ENCODE results near the gene MOV10. TPM values are rescaled to one million over a fixed set of nuclear protein-coding genes. Genes with fewer than 3 reads are reported as not detected.

MOV10 gene
- total and polyA plus RNA-seq, 2 donors from 2014 or later, result 60.6 to 62.5 TPM

- Histone ChIP-seq H3K36me3 (ENCODE audit: control insufficient read depth in 2 of 3, insufficient read depth in 3 of 3, low read length in 3 of 3) (peaks cover 5 to 22% (median 14%) of the 10 kb centered on the region in 3 donors), H3K27me3 (ENCODE audit: control insufficient read depth, insufficient read depth, low read length) (no peaks in the 10 kb centered on the region), H3K9me3 (ENCODE audit: control insufficient read depth in 2 of 3, insufficient read depth in 1 of 3, low read length in 3 of 3) (no peaks in the 10 kb centered on the region), H3K4me3 (ENCODE audit: low read length in 3 of 3) (no peak overlapping the region), H3K27ac (ENCODE audit: low read depth in 2 of 2, low read length in 2 of 2) (no peak overlapping the region), H3K4me1 (ENCODE audit: control insufficient read depth in 2 of 3, insufficient read depth in 2 of 3, low read depth in 1 of 3, low read length in 3 of 3) (peaks cover 9 to 16% (median 9%) of the 10 kb centered on the region in 3 donors), H3K9ac (ENCODE audit: low read length in 3 of 3) (no peak overlapping the region)
- TF ChIP-seq, protein P1, sequence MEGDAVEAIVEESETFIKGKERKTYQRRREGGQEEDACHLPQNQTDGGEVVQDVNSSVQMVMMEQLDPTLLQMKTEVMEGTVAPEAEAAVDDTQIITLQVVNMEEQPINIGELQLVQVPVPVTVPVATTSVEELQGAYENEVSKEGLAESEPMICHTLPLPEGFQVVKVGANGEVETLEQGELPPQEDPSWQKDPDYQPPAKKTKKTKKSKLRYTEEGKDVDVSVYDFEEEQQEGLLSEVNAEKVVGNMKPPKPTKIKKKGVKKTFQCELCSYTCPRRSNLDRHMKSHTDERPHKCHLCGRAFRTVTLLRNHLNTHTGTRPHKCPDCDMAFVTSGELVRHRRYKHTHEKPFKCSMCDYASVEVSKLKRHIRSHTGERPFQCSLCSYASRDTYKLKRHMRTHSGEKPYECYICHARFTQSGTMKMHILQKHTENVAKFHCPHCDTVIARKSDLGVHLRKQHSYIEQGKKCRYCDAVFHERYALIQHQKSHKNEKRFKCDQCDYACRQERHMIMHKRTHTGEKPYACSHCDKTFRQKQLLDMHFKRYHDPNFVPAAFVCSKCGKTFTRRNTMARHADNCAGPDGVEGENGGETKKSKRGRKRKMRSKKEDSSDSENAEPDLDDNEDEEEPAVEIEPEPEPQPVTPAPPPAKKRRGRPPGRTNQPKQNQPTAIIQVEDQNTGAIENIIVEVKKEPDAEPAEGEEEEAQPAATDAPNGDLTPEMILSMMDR (IDR thresholded peaks at IDR 0.05; ENCODE audit: borderline replicate concordance, extremely low read depth, insufficient read depth), result no peak
- intact Hi-C loops (cut with DNase I), result no loop called here
- no peak for DNase-seq
- no peak for FAIRE-seq
These were observed 2.5 kb upstream of the MOV10 start for GRCh38 chr1:112672009-112672408.

DNA sequence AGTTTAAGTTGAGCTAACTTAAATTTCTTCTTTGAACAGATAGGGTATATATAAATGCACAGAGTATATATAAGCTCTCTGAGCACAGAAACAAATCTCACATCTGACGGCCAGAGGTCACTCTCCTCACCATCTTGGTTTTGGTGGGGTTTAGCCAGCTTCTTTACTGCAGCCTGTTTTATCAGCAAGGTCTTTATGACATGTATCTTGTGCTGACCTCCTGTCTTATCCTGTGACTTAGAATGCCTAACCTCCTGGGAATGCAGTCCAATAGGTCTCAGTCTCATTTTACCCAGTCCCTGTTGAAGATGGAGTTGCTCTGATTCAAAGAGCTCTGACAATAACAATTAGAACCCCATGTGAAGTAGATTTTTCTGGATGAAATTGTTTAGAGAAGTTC, 1.6 kb upstream of the MOV10 start:
- intact Hi-C loops (cut with DNase I), result no loop called here
- DNase-seq (no peak), FAIRE-seq (no peak)
- no peaks in the 10 kb centered on the region for H3K9me3 ChIP-seq (ENCODE audit: control insufficient read depth in 2 of 3, insufficient read depth in 1 of 3, low read length in 3 of 3)
- peaks cover 9 to 16% (median 9%) of the 10 kb centered on the region in 3 donors for H3K4me1 ChIP-seq (ENCODE audit: control insufficient read depth in 2 of 3, insufficient read depth in 2 of 3, low read depth in 1 of 3, low read length in 3 of 3)
- no peak overlapping the region for H3K27ac ChIP-seq (ENCODE audit: low read depth in 2 of 2, low read length in 2 of 2)
- no peaks in the 10 kb centered on the region for H3K27me3 ChIP-seq (ENCODE audit: control insufficient read depth, insufficient read depth, low read length)
- H3K36me3 ChIP-seq (ENCODE audit: control insufficient read depth in 2 of 3, insufficient read depth in 3 of 3, low read length in 3 of 3), result peaks cover 5 to 15% (median 14%) of the 10 kb centered on the region in 3 donors
- H3K9ac ChIP-seq (ENCODE audit: low read length in 3 of 3), result no peak overlapping the region
- TF ChIP-seq, protein P1 (IDR thresholded peaks at IDR 0.05; ENCODE audit: borderline replicate concordance, extremely low read depth, insufficient read depth), result no peak
- H3K4me3 ChIP-seq (ENCODE audit: low read length in 3 of 3), result no peak overlapping the region

GRCh38 chr1:112673592-112674439, 643 bp upstream of the MOV10 start:
- Histone ChIP-seq H3K4me1 (ENCODE audit: control insufficient read depth in 2 of 3, insufficient read depth in 2 of 3, low read depth in 1 of 3, low read length in 3 of 3) (peaks cover 9 to 16% (median 9%) of the 10 kb centered on the region in 3 donors), H3K27ac (ENCODE audit: low read depth in 2 of 2, low read length in 2 of 2) (peak overlapping the region; percentile 91 to 96), H3K9ac (ENCODE audit: low read length in 3 of 3) (peak overlapping the region; percentile 86 to 88 (median 87)), H3K4me3 (ENCODE audit: low read length in 3 of 3) (peak overlapping the region; percentile 83 to 98 (median 87)), H3K27me3 (ENCODE audit: control insufficient read depth, insufficient read depth, low read length) (no peaks in the 10 kb centered on the region), H3K36me3 (ENCODE audit: control insufficient read depth in 2 of 3, insufficient read depth in 3 of 3, low read length in 3 of 3) (peaks cover 5 to 14% (median 13%) of the 10 kb centered on the region in 3 donors), H3K9me3 (ENCODE audit: control insufficient read depth in 2 of 3, insufficient read depth in 1 of 3, low read length in 3 of 3) (no peaks in the 10 kb centered on the region)
- TF ChIP-seq, protein P1 (IDR thresholded peaks at IDR 0.05; ENCODE audit: borderline replicate concordance, extremely low read depth, insufficient read depth), result no peak
- DNase-seq (peak in 3 of 5 donors; percentile 24 to 74 (median 60)), FAIRE-seq (no peak)
- intact Hi-C loops (cut with DNase I), result no loop called here

Measured in kidney (tissue), 14 donors.